GM13976 (cell line): ENCODE data around the gene PTPRK.

Source experiments
- DNase-seq: peaks from one replicate; pipeline ENCODE4 v3.0.0; 2012; ENCODE audit warnings: low spot score
- CTCF ChIP-seq: IDR thresholded peaks from 2 replicates; pipeline ENCODE4 v1.5.1; 2012; ENCODE audit warnings: borderline replicate concordance, mild to moderate bottlenecking; ENCODE audit not compliant: insufficient read depth; ENCODE audit errors: extremely low read depth, missing control alignments, control extremely low read depth
- in situ Hi-C: fragments of 300-500 bp; cut with MboI; formaldehyde crosslinking; loops from one replicate; pipeline ENCODE4 v1.12.0; 2022; ENCODE audit warnings: low sequenced_read_pairs, mixed read lengths, inconsistent platforms; ENCODE audit not compliant: unreplicated experiment

Gene PTPRK

DNA sequence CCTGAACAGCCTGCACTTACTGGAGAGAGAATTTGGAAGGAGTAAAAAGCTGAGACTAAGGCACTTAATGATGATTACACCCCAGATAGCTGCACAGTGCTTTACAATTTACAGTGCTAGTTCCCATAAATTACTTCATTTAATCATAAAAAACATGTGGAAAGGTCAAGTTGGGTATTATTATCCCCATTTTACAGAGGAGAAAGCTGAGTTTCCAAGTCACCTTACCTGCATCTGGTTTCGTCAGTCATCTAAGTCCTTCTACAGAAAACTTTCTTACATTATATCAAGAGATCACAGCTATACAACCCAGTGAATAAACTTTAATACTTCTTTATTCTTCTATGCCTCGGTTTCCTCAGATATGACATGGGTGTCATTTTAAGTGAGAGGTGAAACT lies 3.3 kb downstream of the PTPRK start:
- in situ Hi-C loops = no loop called here
- no peak for DNase-seq
- no peak for TF ChIP-seq CTCF

DNA sequence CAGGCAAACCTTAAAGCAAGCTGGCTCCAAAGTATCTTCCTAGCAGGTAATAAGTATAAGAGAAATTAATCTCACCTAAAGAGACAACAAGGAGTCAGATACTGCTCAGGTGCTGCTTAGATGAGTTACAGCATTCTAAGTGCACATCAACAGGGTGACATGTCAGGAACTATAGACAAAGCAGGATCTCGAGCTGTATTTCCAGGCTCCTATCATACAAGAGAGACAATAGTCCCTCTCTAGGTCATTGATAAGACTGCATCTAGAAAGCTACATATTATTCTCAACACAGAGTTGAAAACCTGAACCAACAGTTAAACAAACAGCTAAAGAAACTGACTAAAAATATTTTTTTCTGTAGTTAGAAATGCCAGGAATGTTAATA lies 3.9 kb downstream of the PTPRK start:
- no peak for TF ChIP-seq CTCF
- in situ Hi-C loops = no loop called here
- no peak for DNase-seq

DNA sequence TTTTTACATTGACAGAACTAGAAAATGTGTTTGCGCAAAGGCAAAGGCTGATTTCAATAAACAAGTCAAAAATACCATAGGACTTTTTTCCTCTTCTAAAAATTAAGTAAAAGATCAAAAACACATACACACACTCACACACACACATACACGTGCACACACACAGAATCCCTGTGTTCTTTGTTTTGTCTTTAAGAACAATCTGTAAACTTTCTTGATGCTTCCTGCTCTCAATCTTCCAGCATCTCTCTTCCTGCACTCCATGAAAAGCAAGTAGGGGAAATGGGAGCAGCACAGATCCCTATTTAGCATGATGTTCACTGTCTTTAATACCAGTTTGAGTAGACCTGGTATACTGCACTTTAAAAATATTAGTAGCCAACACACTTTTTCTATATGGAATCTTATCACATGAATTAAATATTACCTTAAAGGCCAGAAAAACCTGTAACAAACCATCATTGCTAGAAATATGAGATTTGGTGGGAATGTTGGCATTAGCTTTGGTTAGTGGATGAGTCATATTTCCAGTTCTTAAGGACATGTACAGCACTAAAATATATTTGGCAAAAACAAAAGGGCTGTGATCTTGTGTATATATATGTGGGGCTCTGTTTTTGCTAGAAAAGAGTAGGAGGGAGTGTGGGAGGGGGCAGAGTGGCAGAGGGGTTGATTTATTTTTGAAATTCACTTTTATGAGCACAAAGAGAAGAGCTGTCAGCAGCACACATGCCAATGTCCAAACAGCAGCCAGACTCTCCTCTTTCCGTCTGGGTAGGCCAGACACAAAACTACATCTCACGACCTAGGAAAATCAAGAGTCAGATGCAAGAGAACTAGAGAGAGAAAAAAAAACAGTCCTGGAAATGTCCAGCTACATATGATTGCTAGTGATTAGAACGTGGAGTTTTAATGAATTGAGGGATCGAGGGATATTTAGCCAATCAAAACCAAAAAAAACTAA lies 4.6 kb downstream of the PTPRK start:
- no peak for DNase-seq
- no peak for TF ChIP-seq CTCF
- in situ Hi-C loops = no loop called here

DNA sequence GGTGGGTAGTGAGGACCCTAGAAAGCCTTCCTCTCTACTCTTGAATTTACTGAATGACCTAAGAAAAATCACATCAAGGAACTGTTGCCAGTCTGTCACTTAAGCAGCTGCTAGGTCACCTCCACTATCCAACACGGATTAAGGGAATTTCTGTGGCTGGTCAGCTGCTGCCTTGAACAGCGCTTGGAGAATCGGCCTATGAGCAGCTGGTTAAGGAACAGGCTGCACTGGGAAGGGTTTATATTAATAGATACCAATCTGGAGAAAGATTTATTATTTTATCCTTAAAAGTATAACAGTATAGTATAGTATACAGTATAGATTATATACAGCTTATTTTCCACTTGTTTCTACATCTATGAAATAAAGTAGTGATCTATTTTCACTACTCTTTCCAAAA lies 6.5 kb downstream of the PTPRK start:
- DNase-seq = no peak
- no peak for TF ChIP-seq CTCF
- in situ Hi-C loops = no loop called here

DNA sequence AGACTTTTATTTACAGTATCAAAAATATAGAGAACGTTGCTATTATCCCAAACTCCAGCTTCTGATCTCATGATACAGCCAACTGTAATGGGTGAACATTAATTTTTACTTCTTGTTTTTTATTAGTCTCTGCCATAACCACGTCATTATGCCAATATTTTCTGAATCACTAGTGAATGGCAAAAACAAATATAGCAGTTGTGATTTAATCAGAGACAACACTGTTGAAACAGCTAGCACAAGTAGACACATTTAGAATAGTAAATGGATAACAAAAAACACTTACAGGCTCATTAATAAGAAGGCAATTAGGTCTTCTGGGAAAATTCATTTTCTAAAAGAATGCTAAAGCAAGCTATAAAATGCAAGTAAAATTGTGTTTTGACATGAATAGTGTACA lies 8.1 kb downstream of the PTPRK start:
- no peak for DNase-seq
- TF ChIP-seq CTCF = no peak
- in situ Hi-C loops = no loop called here

DNA sequence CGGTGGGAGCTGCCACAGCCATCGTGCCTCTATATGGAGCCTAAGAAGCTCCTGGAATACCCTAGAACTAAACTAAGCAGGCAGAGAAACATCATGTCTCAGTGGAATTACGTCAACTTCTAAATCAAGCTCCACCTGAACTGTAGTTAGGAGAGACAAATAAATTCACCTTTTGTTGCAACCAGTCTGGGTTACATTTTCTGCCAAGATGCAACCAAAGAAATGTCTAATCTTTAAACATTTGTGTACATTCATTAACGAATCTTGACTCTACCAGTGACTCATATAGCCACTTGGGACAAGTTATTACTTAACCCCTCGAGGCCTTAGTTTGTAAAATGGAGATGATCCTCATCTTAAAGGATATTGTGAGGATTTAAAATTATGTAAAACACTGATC lies 8.9 kb downstream of the PTPRK start:
- in situ Hi-C loops = no loop called here
- DNase-seq = no peak
- TF ChIP-seq CTCF = no peak
